ENCODE data around the gene MSLN.
"Not testable (repeated sequence)": the region's sequence is repeated elsewhere in the genome, so short reads cannot be mapped to it uniquely, and the experiment has no call there.

The MSLN gene

DNA sequence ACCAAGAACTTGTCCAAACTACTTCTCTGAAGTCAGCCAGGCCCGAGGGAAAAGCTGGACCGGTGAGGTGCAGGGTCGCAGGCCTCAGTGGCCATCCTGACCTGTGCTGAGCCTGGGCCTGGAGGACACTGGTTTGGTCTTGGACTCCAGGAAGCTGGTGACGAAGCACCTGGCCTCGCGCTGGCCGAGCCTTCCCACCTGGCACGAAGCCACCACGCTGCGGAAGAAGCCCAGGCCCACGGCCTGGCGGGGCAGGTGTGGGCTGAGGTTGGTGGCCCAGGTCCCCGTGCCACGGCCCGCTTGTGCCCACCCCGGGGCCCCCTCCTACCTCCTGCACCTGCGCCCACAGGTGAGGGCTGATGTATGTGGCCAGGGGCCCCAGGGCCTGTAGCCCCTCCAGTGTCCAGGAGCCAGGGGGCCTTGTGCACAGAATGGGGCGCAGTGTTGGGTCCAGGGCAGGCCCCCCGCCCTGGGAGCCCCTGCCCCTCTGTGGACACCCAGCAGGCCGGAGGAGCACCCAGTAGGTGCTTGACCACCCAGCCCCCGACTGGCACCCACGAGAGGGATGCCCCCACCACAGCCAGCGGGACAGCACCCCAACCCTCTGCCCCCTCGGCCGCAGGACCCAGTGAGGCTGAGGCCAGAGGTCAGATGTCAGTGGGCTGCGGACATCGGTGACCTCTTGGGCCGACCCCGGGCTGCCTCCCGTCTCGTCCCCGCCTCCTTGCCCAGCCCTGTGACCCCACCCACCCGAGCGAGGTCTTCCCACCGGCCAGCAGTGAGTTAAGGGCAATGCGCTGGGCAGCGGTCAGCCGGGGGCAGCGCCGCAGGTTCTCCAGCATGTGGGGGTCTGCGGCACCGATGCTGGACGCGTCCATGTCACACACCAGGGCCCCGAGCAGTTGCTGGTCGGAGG lies 13.8 kb downstream of the MSLN start:
- H3K4me3 ChIP-seq (ENCODE audit: low read depth, low read length): no peak overlapping the region
- DNase-seq (ENCODE audit: low read depth): no peak
- TF ChIP-seq, protein P1, sequence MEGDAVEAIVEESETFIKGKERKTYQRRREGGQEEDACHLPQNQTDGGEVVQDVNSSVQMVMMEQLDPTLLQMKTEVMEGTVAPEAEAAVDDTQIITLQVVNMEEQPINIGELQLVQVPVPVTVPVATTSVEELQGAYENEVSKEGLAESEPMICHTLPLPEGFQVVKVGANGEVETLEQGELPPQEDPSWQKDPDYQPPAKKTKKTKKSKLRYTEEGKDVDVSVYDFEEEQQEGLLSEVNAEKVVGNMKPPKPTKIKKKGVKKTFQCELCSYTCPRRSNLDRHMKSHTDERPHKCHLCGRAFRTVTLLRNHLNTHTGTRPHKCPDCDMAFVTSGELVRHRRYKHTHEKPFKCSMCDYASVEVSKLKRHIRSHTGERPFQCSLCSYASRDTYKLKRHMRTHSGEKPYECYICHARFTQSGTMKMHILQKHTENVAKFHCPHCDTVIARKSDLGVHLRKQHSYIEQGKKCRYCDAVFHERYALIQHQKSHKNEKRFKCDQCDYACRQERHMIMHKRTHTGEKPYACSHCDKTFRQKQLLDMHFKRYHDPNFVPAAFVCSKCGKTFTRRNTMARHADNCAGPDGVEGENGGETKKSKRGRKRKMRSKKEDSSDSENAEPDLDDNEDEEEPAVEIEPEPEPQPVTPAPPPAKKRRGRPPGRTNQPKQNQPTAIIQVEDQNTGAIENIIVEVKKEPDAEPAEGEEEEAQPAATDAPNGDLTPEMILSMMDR (IDR thresholded peaks at IDR 0.05; ENCODE audit: low read depth, low read length): no peak
- TF ChIP-seq POLR2A (IDR thresholded peaks at IDR 0.05; ENCODE audit: extremely low read depth, insufficient read length) (no peak), MYC (IDR thresholded peaks at IDR 0.05; ENCODE audit: low read depth, low read length) (no peak)
- TF ChIP-seq, protein P2, sequence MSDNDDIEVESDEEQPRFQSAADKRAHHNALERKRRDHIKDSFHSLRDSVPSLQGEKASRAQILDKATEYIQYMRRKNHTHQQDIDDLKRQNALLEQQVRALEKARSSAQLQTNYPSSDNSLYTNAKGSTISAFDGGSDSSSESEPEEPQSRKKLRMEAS (IDR thresholded peaks at IDR 0.05; ENCODE audit: low read depth, low read length): no peak

DNA sequence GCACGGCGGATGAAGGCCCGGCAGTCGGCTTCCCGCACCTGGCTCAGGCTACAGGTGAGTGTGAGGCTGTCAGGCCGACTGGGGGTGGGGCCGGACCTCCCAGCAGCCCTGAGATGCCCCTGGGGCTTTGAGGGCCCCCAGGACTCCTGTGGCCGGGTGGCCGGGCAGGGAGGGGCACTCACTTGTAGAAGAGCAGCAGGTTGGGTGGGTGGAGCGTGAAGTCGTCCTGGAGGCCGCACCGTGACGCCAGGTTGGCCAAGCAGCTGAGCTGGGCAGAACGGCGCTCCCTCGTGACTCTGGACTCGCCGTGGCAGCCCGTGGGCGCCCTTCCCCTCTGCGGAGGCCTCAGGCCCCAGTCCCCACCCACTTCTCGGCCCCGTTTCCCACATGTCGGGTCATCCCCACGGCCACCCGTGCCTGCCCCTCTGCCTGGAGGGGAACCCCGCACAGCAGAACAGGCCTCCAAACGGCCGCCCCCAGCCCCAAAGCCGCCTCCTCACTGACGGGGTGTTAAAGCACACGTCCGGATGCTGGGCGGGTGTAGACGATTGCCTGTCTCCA lies 14.8 kb downstream of the MSLN start:
- H3K4me3 ChIP-seq (ENCODE audit: low read depth, low read length): no peak overlapping the region
- no peak for DNase-seq (ENCODE audit: low read depth)
- no peak for TF ChIP-seq MYC (IDR thresholded peaks at IDR 0.05; ENCODE audit: low read depth, low read length)
- TF ChIP-seq, protein P1 (IDR thresholded peaks at IDR 0.05; ENCODE audit: low read depth, low read length): no peak
- no peak for TF ChIP-seq POLR2A (IDR thresholded peaks at IDR 0.05; ENCODE audit: extremely low read depth, insufficient read length)
- TF ChIP-seq, protein P2 (IDR thresholded peaks at IDR 0.05; ENCODE audit: low read depth, low read length): no peak

DNA sequence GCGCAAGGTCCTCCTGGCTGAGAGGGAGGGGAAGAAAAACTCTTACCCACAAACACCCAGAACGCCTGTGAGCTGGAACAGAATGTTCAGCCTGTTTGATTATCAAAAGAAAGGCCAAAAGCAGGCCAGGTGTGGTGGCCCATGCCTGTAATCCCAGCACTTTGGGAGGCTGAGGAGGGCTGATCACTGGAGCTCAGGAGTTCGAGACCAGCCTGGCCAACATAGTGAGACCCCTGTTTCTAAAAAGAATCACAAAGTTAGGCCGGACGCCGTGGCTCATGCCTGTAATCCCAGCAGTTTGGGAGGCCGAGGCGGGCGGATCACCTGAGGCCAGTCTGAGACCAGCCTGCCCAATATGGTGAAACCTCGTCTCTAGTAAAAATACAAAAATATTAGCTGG lies 15.8 kb downstream of the MSLN start:
- not testable (repeated sequence) for DNase-seq (ENCODE audit: low read depth); H3K4me3 ChIP-seq (ENCODE audit: low read depth, low read length)

DNA sequence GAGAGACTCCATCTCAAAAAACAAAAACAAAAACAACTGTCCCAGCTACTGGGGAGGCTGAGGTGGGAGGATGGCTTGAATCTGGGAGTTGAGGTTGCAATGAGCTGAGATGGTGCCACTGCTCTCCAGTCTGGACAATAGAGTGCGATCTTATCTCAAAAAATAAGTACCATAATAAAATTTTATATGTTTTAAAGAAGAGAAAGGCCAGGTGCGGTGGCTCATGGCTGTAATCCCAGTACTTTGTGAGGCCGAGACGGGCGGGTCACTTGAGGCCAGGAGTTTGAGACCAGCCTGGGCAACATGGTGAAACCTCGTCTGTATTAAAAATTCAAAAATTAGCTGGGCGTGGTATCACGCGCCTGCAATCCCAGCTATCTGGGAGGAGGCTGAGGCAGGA lies 16.3 kb downstream of the MSLN start:
- DNase-seq (ENCODE audit: low read depth): no peak
- H3K4me3 ChIP-seq (ENCODE audit: low read depth, low read length): no peak overlapping the region
- TF ChIP-seq POLR2A (IDR thresholded peaks at IDR 0.05; ENCODE audit: extremely low read depth, insufficient read length): no peak
- no peak for TF ChIP-seq MYC (IDR thresholded peaks at IDR 0.05; ENCODE audit: low read depth, low read length)
- TF ChIP-seq, protein P1 (IDR thresholded peaks at IDR 0.05; ENCODE audit: low read depth, low read length): no peak
- TF ChIP-seq, protein P2 (IDR thresholded peaks at IDR 0.05; ENCODE audit: low read depth, low read length): no peak

DNA sequence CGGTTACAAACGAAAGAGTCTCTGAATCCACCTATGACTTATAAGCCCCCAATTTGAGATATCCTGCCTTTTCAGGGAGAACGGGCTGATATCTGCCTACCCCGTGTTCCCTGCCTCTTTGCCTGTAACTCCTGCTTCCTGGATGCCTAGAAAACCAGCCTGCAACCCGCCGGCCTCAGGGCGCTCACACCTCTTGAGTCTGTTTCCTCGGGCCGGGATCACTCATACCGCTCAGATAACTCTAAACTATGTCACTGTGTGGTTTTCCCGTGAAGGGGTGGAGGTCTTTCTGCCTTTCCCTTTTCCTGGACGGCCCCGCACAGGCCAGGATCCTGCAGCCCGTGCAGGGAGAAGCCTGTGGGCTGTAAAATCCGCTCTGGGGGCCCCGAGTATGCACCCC lies 17.3 kb downstream of the MSLN start:
- no peak for TF ChIP-seq POLR2A (IDR thresholded peaks at IDR 0.05; ENCODE audit: extremely low read depth, insufficient read length)
- no peak for TF ChIP-seq MYC (IDR thresholded peaks at IDR 0.05; ENCODE audit: low read depth, low read length)
- TF ChIP-seq, protein P1 (IDR thresholded peaks at IDR 0.05; ENCODE audit: low read depth, low read length): no peak
- TF ChIP-seq, protein P2 (IDR thresholded peaks at IDR 0.05; ENCODE audit: low read depth, low read length): no peak
- no peak for DNase-seq (ENCODE audit: low read depth)
- no peak overlapping the region for H3K4me3 ChIP-seq (ENCODE audit: low read depth, low read length)

DNA sequence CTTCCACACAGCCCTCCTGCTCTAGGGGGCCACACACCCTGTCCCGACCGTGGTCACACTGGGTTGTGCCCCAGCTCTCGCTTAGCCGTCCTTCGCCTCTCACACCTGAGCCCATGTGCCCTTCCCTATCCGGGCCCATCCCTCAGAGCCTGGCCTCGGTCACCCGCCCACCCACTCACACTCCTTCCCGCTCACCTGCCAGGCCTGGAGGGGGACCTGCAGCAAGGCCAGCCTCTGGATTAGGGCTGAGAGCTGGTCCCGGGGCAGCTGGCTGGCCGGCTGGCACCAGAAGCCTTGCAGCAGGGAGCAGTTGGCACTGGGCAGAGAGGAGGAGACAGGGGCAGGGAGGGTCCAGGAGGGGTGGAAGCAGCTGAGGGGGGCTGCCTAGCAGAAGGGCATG lies 17.9 kb downstream of the MSLN start:
- TF ChIP-seq POLR2A (IDR thresholded peaks at IDR 0.05; ENCODE audit: extremely low read depth, insufficient read length) (no peak), MYC (IDR thresholded peaks at IDR 0.05; ENCODE audit: low read depth, low read length) (no peak)
- TF ChIP-seq, protein P1 (IDR thresholded peaks at IDR 0.05; ENCODE audit: low read depth, low read length): no peak
- TF ChIP-seq, protein P2 (IDR thresholded peaks at IDR 0.05; ENCODE audit: low read depth, low read length): no peak
- no peak for DNase-seq (ENCODE audit: low read depth)
- no peak overlapping the region for H3K4me3 ChIP-seq (ENCODE audit: low read depth, low read length)

All from NB4 (cell line).